Activated T-helper 9 cell treated with anti-CD3 and anti-CD28 coated beads, Interleukin-2, amount 50 U/mL, for 16 hours (primary cell): ENCODE data around the gene IL23R.

ENCODE experiments used
- DNase-seq: peaks from one replicate; pipeline ENCODE4 v3.0.0-alpha.2; 2020; ENCODE audit warnings: low read depth

Gene IL23R

GRCh38 chr1:67149179-67149770 is 17.0 kb upstream of the IL23R start:
- peak; percentile 28 for DNase-seq

DNA sequence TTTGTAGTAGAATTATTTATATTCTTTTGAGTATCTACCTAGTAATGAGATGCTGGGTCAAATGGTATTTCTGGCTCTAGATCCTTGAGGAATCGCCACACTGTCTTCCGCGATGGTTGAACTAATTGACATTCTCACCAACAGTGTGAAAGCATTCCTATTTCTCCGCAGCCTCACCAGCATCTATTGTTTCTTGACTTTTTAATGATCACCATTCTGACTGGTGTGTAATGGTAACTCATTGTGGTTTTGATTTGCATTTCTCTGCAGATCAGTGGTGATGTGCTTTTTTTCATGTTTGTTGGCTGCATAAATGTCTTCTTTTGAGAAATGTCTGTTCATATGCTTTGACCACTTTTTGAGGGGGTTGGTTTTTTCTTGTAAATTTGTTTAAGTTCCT is 15.3 kb upstream of the IL23R start:
- no peak for DNase-seq

- DNase-seq = no peak
These were observed 7.9 kb upstream of the IL23R start for GRCh38 chr1:67158401-67158800.

GRCh38 chr1:67159233-67159632 is 7.0 kb upstream of the IL23R start:
- no peak for DNase-seq

DNA sequence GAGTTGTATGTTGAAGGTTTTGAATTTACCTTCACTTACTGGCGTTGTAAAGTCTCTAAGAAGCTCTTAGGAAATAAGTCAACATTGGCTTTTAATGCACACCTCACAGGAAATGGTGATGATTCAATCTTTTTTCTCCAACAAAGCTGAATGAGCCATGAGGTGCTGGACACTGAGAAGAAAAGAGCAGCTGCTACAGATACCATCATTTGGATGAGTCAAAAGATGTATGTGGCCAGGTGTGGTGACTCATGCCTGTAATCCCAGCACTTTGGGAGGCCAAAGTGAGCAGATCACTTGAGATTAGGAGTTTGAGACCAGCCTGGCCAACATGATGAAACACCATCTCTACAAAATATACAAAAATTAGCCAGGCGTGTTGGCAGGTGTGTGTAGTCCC is 3.3 kb upstream of the IL23R start:
- DNase-seq = peak; percentile 25

- DNase-seq = no peak
These were observed 699 bp upstream of the IL23R start for GRCh38 chr1:67165468-67166041.

- no peak for DNase-seq
These were observed 3.2 kb downstream of the IL23R start for GRCh38 chr1:67169496-67169895.

DNA sequence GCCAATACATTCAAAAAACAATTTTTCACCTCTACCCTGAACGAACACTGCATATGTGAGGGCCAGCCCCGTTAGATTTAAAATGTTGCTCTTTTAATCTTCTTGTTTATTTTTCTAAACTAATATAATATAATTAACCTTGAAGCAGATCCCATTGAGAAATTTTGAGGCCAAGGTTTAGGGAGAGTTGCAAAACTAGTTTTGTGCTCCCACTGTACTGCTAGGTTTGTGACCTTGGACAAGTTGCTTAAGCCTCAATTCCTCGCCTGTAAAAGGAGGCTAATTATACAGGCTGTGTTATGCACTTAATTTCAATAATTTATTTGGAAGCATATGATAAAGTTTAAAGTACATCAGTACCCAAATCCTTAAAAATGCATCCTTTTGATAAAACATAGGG is 3.7 kb downstream of the IL23R start:
- DNase-seq = no peak

DNA sequence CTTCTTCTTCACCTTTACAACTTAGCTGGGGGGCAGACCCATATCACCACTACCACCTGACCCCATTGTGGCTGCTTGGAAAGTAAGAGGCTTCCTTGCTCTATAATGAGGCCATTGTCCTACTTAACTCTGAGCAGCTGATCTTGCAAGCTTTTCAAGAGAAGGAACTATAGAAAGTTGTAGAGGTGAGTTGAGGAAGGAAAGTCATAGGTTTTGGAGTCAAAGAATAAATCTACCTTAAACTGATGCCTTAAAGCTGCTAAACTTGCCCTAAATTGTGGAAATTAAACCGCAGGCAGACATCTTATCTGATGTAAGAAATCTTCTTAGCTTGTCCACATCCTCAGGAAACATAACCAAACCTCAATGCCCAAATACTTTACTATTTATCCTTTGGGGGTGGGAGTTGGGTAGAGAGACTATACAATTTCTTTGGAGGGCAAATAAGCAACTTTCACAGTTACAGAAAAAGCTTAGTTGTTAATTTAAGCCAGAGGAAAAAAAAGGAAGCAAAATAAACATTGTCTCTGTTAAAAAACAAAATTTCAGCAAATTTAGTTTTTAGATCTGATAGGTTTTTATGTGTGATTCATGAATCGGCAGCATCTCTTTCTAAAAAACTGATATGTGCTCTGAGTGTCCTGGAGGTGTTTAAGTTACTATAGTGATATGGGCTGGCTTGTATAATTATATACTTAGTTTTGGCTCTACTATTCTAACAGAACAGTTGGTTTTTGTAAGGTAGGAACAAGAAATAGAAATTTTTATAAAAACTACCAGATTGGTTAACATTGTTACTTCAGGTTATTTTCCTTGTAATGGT is 4.7 kb downstream of the IL23R start:
- no peak for DNase-seq

DNA sequence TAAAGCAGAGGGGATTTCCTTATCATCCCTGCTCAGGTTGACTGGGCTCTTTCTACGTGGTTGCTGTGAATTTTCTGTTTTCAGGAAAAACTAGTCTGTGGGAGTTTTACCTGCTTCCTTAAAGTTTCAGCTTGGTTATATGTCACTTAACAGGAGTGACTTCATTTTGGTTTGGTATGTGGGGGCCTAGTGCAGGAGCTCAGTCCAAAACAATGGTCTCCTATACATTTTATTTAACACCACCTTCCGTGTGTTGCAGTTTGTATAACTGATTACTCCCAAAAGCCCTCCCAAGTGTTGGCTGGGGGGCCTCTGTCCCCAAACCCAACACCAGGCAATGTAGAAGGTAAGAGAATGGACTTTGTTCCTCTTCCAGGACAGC is 5.3 kb downstream of the IL23R start:
- DNase-seq = no peak

DNA sequence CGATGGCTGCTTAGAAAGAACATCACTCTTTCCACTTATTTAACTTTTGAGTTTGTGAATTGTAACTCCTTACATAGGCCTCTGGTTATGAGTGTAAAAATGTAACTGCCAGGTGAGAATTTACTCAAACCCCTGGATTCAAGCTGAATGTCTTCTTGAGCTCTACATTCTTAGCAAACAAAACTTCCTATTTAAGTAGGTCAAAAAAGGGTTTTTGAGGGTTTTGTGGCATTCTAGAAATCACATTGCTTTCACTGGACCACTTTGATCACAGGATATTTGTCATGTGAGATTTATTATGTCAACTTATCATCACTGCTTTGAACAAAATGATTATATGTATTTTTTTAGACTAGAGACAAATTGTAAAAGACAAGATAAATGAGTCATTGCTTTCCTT is 5.7 kb downstream of the IL23R start:
- DNase-seq = no peak

GRCh38 chr1:67173988-67174387 is 7.7 kb downstream of the IL23R start:
- DNase-seq = no peak

DNA sequence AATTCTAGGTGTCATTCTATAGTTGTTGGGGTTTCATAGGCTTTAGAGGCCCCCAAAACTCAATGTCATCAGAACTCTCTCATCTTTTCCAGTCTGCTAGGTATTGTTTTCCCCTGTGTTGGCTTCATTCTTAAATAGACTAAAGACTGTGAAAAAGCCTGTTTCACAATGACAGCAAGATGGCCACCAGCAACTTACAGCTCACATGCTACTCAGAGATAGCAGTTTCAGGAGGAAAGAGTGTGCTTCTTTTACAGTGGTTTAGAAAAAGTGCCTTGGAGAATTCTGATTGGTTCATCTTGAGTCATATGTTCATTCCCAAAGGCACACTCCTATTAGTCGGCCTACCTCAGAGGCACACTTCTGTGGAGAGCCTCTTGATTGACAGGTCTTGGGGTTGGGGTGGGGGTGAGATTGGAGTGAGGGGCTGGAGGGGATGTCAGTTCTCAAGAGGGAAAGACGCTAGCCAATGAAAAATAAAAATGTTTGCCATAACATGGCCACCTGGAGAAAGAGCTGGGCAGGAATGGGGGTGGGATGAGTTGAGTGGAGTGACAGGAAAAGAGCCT is 8.5 kb downstream of the IL23R start:
- no peak for DNase-seq

DNA sequence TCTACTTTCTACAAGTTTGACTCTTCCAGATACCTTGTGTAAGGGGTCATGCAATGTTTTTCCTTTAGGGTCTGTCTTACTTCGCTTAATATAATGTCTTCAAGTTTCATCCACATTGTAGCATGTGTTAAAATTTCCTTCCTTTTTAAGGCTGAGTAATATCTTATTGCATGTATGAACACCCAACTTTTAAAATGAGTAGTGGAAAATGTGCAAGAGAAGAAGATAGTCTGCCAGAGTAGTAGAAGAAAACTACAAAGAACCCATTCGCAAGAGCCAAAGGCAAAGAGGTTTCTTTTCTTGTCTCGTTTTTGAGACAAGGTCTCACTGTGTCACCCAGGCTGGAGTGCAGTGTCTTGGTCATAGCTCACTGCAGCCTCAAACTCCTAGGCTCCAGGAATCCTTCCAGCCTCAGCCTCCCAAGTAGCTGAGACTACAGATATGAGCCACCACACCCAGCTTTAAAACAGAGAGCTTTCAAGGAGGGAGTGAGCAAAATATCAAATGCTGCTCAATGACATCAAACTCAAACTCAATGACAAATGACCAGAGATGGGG is 9.4 kb downstream of the IL23R start:
- DNase-seq = no peak

GRCh38 chr1:67184838-67185421 is 18.7 kb downstream of the IL23R start:
- no peak for DNase-seq

GRCh38 chr1:67188137-67188536 is 21.9 kb downstream of the IL23R start:
- no peak for DNase-seq

- no peak for DNase-seq
These were observed 23.7 kb downstream of the IL23R start for GRCh38 chr1:67189953-67190352.

GRCh38 chr1:67190410-67190809 is 24.2 kb downstream of the IL23R start:
- DNase-seq = no peak

- DNase-seq = no peak
These were observed 24.7 kb downstream of the IL23R start for GRCh38 chr1:67190942-67191341.

DNA sequence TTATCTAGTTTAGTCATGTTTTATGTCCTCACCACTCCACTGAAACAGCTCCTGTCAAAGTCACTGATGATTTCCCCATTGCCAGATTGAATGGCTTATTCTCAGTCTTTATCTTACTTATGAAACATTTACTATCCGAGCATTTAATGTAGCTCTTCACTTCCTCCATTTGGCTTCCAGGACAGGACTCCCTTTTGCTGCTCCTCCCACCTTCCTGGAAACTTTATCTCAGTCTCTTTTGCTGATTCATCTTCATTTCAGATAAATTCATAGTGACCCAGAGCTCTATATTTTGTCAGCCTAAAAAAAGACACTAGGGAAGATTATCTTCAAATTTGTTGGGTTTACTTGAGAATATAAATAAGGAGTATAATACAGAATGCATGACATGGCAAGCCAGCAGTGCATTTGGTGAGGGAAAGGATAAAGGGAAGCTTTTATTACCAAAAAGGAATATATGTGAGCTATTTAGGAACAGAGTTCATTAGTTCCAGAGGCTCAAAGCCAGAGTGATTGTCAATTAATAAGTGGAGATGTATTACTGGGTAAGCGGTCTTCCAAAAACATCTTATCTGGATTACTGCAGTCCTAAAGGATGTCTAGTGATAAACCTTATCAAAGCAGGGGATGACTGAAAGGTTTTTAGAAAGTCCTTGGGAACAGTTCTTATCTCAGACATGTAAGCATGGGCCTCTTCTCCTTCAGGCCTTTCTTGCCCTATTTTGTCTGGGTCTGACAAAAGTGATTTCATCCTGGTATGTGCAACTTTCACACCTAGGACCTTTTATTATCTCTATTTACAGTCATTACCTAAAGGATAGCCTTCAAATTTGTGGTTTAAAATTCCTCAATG is 25.6 kb downstream of the IL23R start:
- no peak for DNase-seq

DNA sequence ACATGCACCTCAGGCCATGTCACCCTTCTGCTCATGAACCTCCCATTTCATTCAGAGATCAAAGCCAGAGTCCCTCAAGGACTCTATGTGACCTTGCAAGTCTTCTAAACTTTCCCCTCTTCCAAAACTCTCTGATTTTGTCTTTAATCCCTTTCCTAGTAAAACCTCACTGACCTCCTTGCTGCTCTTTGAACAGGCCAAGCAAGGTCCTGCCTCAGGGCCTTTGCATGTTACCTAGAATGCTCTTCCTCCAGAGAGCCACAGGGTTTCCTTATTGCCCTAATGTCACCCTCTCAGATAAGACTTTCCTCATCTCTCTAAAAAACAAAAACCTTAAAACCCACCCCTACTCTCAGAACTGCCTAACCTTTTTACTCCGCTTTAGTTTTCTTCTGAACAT is 26.6 kb downstream of the IL23R start:
- no peak for DNase-seq

DNA sequence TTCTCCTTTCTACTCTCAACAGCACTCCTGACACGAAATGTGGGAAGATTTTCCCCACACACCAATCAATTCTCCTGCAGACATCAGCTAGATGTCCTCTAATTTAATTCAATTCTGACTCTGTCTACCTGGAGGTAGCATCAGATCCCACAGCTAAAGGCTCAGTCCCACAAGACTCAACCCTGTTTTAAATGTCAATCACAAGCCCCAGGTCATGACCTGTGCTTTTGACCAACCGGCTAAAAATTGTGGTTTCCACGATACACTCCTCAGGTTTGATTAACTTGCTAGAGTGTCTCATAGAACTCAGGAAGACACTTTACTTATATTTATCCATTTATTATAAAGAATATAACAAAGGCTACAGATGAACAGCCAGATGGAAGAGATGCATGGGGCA is 27.4 kb downstream of the IL23R start:
- DNase-seq = no peak
